ENCODE measurements around the gene ANKRD28.

ANKRD28 gene

DNA sequence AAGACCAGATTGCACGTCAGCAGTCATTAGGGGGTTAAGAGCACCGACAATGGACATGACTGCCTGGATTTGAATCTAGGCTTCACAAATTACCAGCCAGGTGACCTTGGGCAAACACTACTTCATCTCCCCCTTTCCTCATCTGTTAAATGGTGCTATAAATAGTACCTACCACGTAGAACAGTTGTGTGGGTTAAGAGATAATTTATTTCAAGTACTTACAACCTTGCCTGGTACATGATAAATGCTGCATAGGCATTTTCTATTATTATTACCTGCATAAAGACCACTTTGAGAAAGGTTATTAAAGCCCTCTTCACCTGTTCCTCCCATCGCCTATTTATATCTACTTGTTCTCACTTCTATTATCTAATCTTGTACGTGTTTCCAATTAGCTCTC lies 131.5 kb downstream of the ANKRD28 start:
- H3K36me3 ChIP-seq (ENCODE audit: insufficient read depth, low read length) = no peaks in the 10 kb centered on the region
- H3K9ac ChIP-seq (ENCODE audit: low read depth, low read length) = no peak overlapping the region
- H3K4me1 ChIP-seq (ENCODE audit: insufficient read depth, low read length) = no peaks in the 10 kb centered on the region
- no peaks in the 10 kb centered on the region; the same call in 1 of the 2 replicates for H3K9me3 ChIP-seq (ENCODE audit: control insufficient read depth, insufficient read depth, low read length)

DNA sequence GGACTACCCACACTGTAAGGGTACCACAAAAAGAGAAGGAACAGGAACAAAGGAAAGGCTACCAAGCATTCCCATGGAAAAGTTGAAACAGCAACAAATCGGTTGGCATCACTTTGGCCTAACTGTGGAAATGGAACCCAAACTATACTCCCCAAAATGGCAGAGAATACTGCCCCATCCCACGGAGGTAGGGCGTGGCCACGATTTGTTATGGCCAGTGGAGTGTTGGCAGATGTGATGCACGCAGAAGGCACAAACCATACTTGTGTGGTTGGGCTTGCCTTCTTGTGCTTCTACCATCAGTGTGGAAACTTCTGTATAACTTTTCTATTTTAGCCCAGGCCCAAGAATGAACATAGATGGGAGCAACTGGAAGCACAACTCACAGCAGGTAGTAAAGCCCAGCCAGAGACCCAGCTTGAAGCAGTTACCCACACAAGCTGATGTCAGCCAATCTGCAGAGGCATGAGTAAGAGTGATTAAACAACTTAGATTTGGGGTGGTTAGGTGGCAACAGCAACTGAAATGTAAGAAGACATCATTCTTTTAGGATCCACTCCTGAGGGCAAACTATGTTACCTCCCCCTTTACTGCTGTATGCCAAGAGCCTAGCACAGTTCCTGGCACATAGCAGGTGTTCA lies 132.1 kb downstream of the ANKRD28 start:
- Histone ChIP-seq H3K36me3 (ENCODE audit: insufficient read depth, low read length) (no peaks in the 10 kb centered on the region), H3K4me1 (ENCODE audit: insufficient read depth, low read length) (no peaks in the 10 kb centered on the region), H3K9ac (ENCODE audit: low read depth, low read length) (no peak overlapping the region), H3K9me3 (ENCODE audit: control insufficient read depth, insufficient read depth, low read length) (no peaks in the 10 kb centered on the region; the same call in 1 of the 2 replicates)

DNA sequence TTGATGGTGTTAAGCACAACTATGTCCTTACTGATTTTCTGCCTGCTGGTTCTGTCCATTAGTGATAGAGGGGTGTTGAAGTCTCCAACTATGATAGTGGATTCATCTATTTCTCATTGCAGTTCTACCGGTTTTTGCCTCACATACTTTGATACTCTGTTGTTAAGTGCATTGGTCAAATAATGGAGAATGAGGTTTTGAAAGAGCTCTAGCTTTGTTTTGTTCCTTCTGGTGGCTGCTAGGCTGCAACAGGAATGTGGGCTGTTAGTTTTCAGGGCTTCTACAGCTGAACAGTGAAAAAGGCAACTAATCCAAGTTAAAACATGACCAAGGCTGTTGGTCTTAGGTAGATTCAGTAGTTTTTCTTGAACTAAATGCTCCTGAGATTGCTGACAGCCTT lies 133.6 kb downstream of the ANKRD28 start:
- H3K9ac ChIP-seq (ENCODE audit: low read depth, low read length) = no peak overlapping the region
- no peaks in the 10 kb centered on the region; the same call in 1 of the 2 replicates for H3K9me3 ChIP-seq (ENCODE audit: control insufficient read depth, insufficient read depth, low read length)
- no peaks in the 10 kb centered on the region for H3K4me1 ChIP-seq (ENCODE audit: insufficient read depth, low read length)
- H3K36me3 ChIP-seq (ENCODE audit: insufficient read depth, low read length) = no peaks in the 10 kb centered on the region

DNA sequence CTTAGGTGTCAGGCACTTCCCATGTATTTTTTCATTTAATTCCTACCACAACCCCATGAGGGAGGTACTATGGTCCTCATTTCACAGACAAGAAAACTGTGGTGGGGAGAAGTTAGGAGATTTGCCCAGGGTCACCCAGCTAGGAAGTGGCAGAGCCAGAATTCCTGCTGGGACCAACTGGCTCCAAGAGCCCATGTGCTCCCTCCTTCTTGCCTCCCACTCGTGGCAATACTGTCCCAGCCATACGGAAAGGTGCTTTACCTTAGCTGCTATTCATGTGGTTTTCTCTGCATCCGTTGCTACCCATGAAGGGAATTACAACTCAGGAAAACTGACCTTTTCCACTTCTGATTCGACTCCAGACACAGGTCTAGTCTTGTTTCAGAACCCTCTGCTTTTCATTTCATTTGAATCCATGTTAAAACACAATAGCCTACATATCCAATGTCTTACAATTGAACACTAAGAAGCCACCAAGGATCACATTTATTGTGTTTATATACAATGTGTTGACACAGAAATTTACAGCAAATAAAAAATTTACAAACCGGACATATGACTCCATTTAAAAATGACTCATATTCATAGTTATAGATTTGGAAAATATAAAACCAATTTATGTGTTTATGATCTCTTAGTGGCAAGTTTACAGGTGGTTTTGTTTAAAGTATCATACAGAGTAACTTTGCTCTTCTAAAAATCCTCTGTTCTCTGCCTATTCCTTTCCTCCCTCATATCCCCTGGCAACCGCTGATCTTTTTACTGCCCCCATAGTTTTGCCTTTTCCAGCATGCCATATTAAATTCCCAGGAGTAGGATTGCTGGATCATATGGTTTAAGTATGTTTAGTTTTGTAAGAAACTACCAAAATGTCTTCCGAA lies 137.5 kb downstream of the ANKRD28 start:
- no peaks in the 10 kb centered on the region for H3K4me1 ChIP-seq (ENCODE audit: insufficient read depth, low read length)
- H3K9me3 ChIP-seq (ENCODE audit: control insufficient read depth, insufficient read depth, low read length) = peaks cover 15% of the 10 kb centered on the region
- no peak overlapping the region for H3K9ac ChIP-seq (ENCODE audit: low read depth, low read length)
- H3K36me3 ChIP-seq (ENCODE audit: insufficient read depth, low read length) = no peaks in the 10 kb centered on the region

- Histone ChIP-seq H3K4me1 (ENCODE audit: insufficient read depth, low read length) (no peaks in the 10 kb centered on the region), H3K9ac (ENCODE audit: low read depth, low read length) (no peak overlapping the region), H3K9me3 (ENCODE audit: control insufficient read depth, insufficient read depth, low read length) (peaks cover 19% of the 10 kb centered on the region), H3K36me3 (ENCODE audit: insufficient read depth, low read length) (no peaks in the 10 kb centered on the region)
Measured at GRCh38 chr3:15659254-15659975, 138.4 kb downstream of the ANKRD28 start.

- no peaks in the 10 kb centered on the region for H3K36me3 ChIP-seq (ENCODE audit: insufficient read depth, low read length)
- H3K9me3 ChIP-seq (ENCODE audit: control insufficient read depth, insufficient read depth, low read length) = peaks cover 19% of the 10 kb centered on the region
- H3K4me1 ChIP-seq (ENCODE audit: insufficient read depth, low read length) = no peaks in the 10 kb centered on the region
- no peak overlapping the region for H3K9ac ChIP-seq (ENCODE audit: low read depth, low read length)
Measured at GRCh38 chr3:15657016-15657415, 140.8 kb downstream of the ANKRD28 start.

- Histone ChIP-seq H3K36me3 (ENCODE audit: insufficient read depth, low read length) (no peaks in the 10 kb centered on the region), H3K9ac (ENCODE audit: low read depth, low read length) (no peak overlapping the region), H3K9me3 (ENCODE audit: control insufficient read depth, insufficient read depth, low read length) (peaks cover 19% of the 10 kb centered on the region), H3K4me1 (ENCODE audit: insufficient read depth, low read length) (no peaks in the 10 kb centered on the region)
Measured at GRCh38 chr3:15656342-15656741, 141.4 kb downstream of the ANKRD28 start.

GRCh38 chr3:15654891-15655290 lies 142.9 kb downstream of the ANKRD28 start:
- Histone ChIP-seq H3K36me3 (ENCODE audit: insufficient read depth, low read length) (no peaks in the 10 kb centered on the region), H3K9me3 (ENCODE audit: control insufficient read depth, insufficient read depth, low read length) (peaks cover 19% of the 10 kb centered on the region), H3K9ac (ENCODE audit: low read depth, low read length) (no peak overlapping the region), H3K4me1 (ENCODE audit: insufficient read depth, low read length) (no peaks in the 10 kb centered on the region)

DNA sequence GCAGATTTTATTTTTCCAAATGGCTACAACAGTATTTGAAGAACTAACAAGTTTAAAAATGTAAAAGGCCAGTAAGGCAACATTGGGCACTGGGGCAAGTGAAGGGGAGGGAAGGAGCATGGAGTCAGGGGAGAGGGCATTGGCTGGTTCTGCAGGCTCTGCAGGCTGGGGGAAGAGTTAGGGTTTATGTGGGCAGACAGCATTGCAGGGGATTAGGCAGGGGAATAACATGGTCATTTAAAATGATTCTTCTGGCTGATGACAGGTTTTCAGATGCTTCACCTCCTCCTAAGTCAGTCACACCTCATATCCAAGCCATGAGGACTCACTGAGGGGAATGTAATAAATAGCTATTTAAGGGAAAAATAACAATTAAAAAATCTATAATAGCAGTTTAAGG lies 143.7 kb downstream of the ANKRD28 start:
- Histone ChIP-seq H3K9ac (ENCODE audit: low read depth, low read length) (no peak overlapping the region), H3K9me3 (ENCODE audit: control insufficient read depth, insufficient read depth, low read length) (peaks cover 19% of the 10 kb centered on the region), H3K4me1 (ENCODE audit: insufficient read depth, low read length) (no peaks in the 10 kb centered on the region), H3K36me3 (ENCODE audit: insufficient read depth, low read length) (no peaks in the 10 kb centered on the region)

- Histone ChIP-seq H3K9ac (ENCODE audit: low read depth, low read length) (no peak overlapping the region), H3K4me1 (ENCODE audit: insufficient read depth, low read length) (no peaks in the 10 kb centered on the region)
Measured at GRCh38 chr3:15653321-15653720, 144.5 kb downstream of the ANKRD28 start.

DNA sequence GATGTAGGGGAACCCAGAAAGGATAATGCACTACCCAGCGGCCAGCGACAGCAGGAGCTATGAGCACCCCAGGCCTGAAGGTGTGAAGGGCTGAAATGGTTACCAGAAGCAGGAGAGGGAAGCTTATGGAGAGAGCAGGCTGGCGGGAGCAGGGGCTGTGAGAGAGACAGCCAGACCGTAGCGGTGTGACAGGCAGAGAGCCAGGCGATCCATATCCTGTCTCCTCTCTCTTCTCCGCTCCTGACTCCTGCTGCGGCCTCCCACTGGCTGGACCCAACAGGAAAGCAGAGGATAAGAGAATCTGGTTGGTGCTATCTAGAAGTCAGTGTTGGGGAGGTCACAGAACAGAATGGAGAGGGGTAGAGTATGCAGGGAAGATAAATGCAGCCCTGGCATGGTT lies 146.4 kb downstream of the ANKRD28 start:
- H3K36me3 ChIP-seq (ENCODE audit: insufficient read depth, low read length) = no peaks in the 10 kb centered on the region
- H3K9me3 ChIP-seq (ENCODE audit: control insufficient read depth, insufficient read depth, low read length) = peaks cover 12% of the 10 kb centered on the region
- H3K9ac ChIP-seq (ENCODE audit: low read depth, low read length) = no peak overlapping the region
- H3K4me1 ChIP-seq (ENCODE audit: insufficient read depth, low read length) = peaks cover 12% of the 10 kb centered on the region

More at GRCh38 chr3:15653321-15653720, 144.5 kb downstream of the ANKRD28 start:
- no peaks in the 10 kb centered on the region for H3K36me3 ChIP-seq (ENCODE audit: insufficient read depth, low read length)
- peaks cover 19% of the 10 kb centered on the region for H3K9me3 ChIP-seq (ENCODE audit: control insufficient read depth, insufficient read depth, low read length)

DNA sequence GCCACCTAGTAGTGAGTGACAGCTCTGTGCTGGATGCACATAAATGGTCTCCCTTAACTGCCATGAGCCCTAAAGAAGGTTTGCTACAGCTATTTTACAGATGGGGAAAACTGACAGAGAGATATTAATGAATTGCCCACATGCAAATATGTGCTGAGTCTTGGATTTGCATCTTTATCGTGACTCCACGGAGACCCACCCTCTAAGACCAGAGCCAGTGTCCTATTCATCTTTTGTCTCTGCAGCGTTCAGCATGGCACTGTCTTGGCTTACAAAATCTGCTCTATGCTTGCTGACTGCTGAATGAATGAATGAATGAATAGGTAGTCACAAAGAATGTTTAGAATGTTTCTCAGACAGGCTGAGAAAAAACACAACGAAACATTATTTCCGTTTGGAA lies 147.9 kb downstream of the ANKRD28 start:
- Histone ChIP-seq H3K36me3 (ENCODE audit: insufficient read depth, low read length) (no peaks in the 10 kb centered on the region), H3K9ac (ENCODE audit: low read depth, low read length) (no peak overlapping the region)

GRCh38 chr3:15649341-15649740 lies 148.4 kb downstream of the ANKRD28 start:
- H3K4me1 ChIP-seq (ENCODE audit: insufficient read depth, low read length) = peaks cover 16% of the 10 kb centered on the region
- H3K9me3 ChIP-seq (ENCODE audit: control insufficient read depth, insufficient read depth, low read length) = no peaks in the 10 kb centered on the region; the same call in 1 of the 2 replicates
- H3K9ac ChIP-seq (ENCODE audit: low read depth, low read length) = no peak overlapping the region
- no peaks in the 10 kb centered on the region for H3K36me3 ChIP-seq (ENCODE audit: insufficient read depth, low read length)

More for the DNA sequence above, 147.9 kb downstream of the ANKRD28 start:
- peaks cover 16% of the 10 kb centered on the region for H3K4me1 ChIP-seq (ENCODE audit: insufficient read depth, low read length)
- no peaks in the 10 kb centered on the region; the same call in 1 of the 2 replicates for H3K9me3 ChIP-seq (ENCODE audit: control insufficient read depth, insufficient read depth, low read length)

DNA sequence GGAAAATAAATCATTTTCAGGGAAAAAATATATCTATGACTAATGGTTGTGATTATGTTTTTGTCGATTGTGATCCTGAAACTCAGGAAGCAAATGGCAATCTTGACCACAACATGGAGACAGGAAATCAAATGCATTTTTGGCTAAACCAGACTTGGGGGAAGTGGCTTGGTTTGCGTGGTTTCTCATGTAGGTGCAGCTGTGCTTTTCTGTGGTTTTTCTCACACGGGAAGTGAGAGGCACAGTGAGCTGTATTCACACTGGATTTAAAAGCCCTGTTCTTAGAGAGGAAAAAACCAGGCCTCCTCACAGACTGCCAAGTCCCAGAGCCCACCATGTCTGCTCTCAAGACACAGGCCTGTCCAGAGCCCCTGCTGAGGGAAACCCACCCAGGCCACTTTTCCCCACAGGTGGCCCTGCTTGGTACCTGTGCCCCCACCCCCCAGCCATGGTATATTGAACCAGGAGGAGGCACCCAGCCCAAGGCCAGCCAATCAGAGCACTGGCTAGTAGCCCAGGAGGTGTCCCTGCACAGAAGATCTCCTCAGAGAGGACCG lies 150.1 kb downstream of the ANKRD28 start:
- Histone ChIP-seq H3K9me3 (ENCODE audit: control insufficient read depth, insufficient read depth, low read length) (no peaks in the 10 kb centered on the region; the same call in 1 of the 2 replicates), H3K36me3 (ENCODE audit: insufficient read depth, low read length) (no peaks in the 10 kb centered on the region), H3K4me1 (ENCODE audit: insufficient read depth, low read length) (peaks cover 16% of the 10 kb centered on the region), H3K9ac (ENCODE audit: low read depth, low read length) (no peak overlapping the region)

Data from ES-I3 (cell line).